ENCODE results near the gene ZNF653. TPM values are rescaled to one million over a fixed set of nuclear protein-coding genes. Genes with fewer than 3 reads are reported as not detected.

ZNF653 gene
- total and polyA plus RNA-seq, 9 of the 15 experiments (the other 6 are each of a cell fraction or from before 2014, with no cell fraction given), result 1.6 to 8.0 (median 4.2) TPM; not detected in 2

- intact Hi-C loops (cut with micrococcal nuclease) (no loop called here), in situ Hi-C loops (cut with MboI) (no loop called here)
- POLR2A ChIA-PET, result no interaction called here
- FAIRE-seq, result no peak
- Histone ChIP-seq H2AFZ (ENCODE audit: low read depth, low read length) (no peak overlapping the region), H3K4me3 (no peak overlapping the region), H3K4me2 (ENCODE audit: insufficient read depth, low read length) (no peak overlapping the region), H3K36me3 (ENCODE audit: control insufficient read depth, insufficient read depth, low read length) (peaks cover 22% of the 10 kb centered on the region; the same call in 2 of the 3 replicates), H3K79me2 (ENCODE audit: control insufficient read depth, insufficient read depth, low read length) (0 out of 3 replicates have a peak, but pooled peaks cover 3% of the 10 kb centered on the region), H4K20me1 (replicated peaks; ENCODE audit: control insufficient read depth, insufficient read depth, low read length) (no peaks in the 10 kb centered on the region), H3K9me3 (replicated peaks; ENCODE audit: control insufficient read depth, insufficient read depth, low read depth, low read length) (no peaks in the 10 kb centered on the region), H3K9me1 (ENCODE audit: control insufficient read depth, insufficient read depth, low read length) (no peaks in the 10 kb centered on the region), H3K27me3 (ENCODE audit: control insufficient read depth in 2 of 2, insufficient read depth in 2 of 2, low read length in 2 of 2) (no peaks in the 10 kb centered on the region), H3K4me1 (replicated peaks in 1 of 2; ENCODE audit: control insufficient read depth in 2 of 2, insufficient read depth in 2 of 2, low read length in 2 of 2) (peaks cover 7 to 33% of the 10 kb centered on the region in 2 experiments; a peak in 4 of 5 replicates), H3K27ac (ENCODE audit: extremely low read depth, low read depth, low read length) (no peak overlapping the region), H3K9ac (ENCODE audit: insufficient read depth in 1 of 2, low read depth in 2 of 2, low read length in 2 of 2) (peak overlapping the region in 1 of 2 experiments; percentile 47; a peak in 2 of 4 replicates)
- DNase-seq (ENCODE audit: extremely low read depth in 1 of 4, low spot score in 3 of 4), result no peak
- 81% methylated on average over 6 of the region's 6 CpGs for WGBS (ENCODE audit: insufficient coverage, low coverage, missing lambda C conversion rate)
- CTCF ChIA-PET (ENCODE audit: low intra/inter-chr PET ratio), result no interaction called here
- ATAC-seq, result no peak
- no peak for TF ChIP-seq ZNF384 (IDR thresholded peaks at IDR 0.05; ENCODE audit: low read depth, low read length)
- TF ChIP-seq CSDE1 (IDR thresholded peaks at IDR 0.05), result no peak
- no peak for TF ChIP-seq HLTF (IDR thresholded peaks at IDR 0.05)
- no peak for TF ChIP-seq ZNF12 (CRISPR knock-in tag; IDR thresholded peaks at IDR 0.05)
- no peak for TF ChIP-seq AFF1 (IDR thresholded peaks at IDR 0.05; ENCODE audit: low read depth in 1 of 2, partially characterized antibody in 2 of 2)
- no peak for TF ChIP-seq MTA3 (IDR thresholded peaks at IDR 0.05; ENCODE audit: borderline replicate concordance)
- TF ChIP-seq ZFP1 (CRISPR knock-in tag; IDR thresholded peaks at IDR 0.05), result no peak
- no peak for TF ChIP-seq NR0B1 (IDR thresholded peaks at IDR 0.05; ENCODE audit: partially characterized antibody)
- TF ChIP-seq ZBED1 (IDR thresholded peaks at IDR 0.05), result no peak
- TF ChIP-seq TAL1 (IDR thresholded peaks at IDR 0.05), result no peak
- TF ChIP-seq ZFX (CRISPR knock-in tag; IDR thresholded peaks at IDR 0.05), result no peak
- no peak for TF ChIP-seq PHTF2 (CRISPR knock-in tag; IDR thresholded peaks at IDR 0.05)
- no peak for TF ChIP-seq GTF3C2 (IDR thresholded peaks at IDR 0.05; ENCODE audit: borderline replicate concordance, extremely low read depth, insufficient read length)
- no TSS peak for BruUV-seq (replicated peaks)
These were observed 1.3 kb upstream of the ZNF653 start for GRCh38 chr19:11506967-11507366.

Measured in K562 (cell line).